Mesenchymal stem cell (in vitro differentiated cells and primary cell): ENCODE data around the gene NUP42.

Experiments
- DNase-seq: peaks from one replicate; pipeline ENCODE4 v3.0.0-alpha.2; 2013
- H2AFZ ChIP-seq: one replicate; pipeline ENCODE4 v1.6.1; 2013; ENCODE audit warnings: low read depth, mild to moderate bottlenecking, control low read depth, inconsistent platforms, low read length, moderate library complexity
- H2AK5ac ChIP-seq: 2 replicates; pipeline ENCODE4 v1.6.1; 2013; ENCODE audit warnings: low read length, moderate library complexity, mild to moderate bottlenecking, inconsistent platforms; ENCODE audit not compliant: severe bottlenecking
- H2BK120ac ChIP-seq: one replicate; pipeline ENCODE4 v1.6.1; 2013; ENCODE audit warnings: low read depth, mild to moderate bottlenecking, inconsistent platforms, low read length, moderate library complexity
- H2BK12ac ChIP-seq, 2 experiments: one replicate each; pipeline ENCODE4 v1.6.1; 2013; ENCODE audit warnings: inconsistent platforms in 2 of 2, low read length in 2 of 2, mild to moderate bottlenecking in 2 of 2, moderate library complexity in 2 of 2, control low read depth in 1 of 2
- H2BK15ac ChIP-seq: one replicate; pipeline ENCODE4 v1.6.1; 2013; ENCODE audit warnings: mild to moderate bottlenecking, low read depth, inconsistent platforms; ENCODE audit not compliant: poor library complexity, severe bottlenecking
- H2BK5ac ChIP-seq: 2 replicates; pipeline ENCODE4 v1.6.1; 2013; ENCODE audit warnings: low read depth, mild to moderate bottlenecking, low read length, control low read depth, inconsistent platforms; ENCODE audit not compliant: poor library complexity, severe bottlenecking
- H3K14ac ChIP-seq, 2 experiments: one replicate each; pipeline ENCODE4 v1.6.1; 2013; ENCODE audit warnings: inconsistent platforms in 2 of 2, low read length in 2 of 2, control low read depth in 1 of 2, mild to moderate bottlenecking in 1 of 2, moderate library complexity in 1 of 2
- H3K18ac ChIP-seq, 2 experiments: one replicate each; pipeline ENCODE4 v1.6.1; 2013; ENCODE audit warnings: inconsistent platforms in 2 of 2, low read length in 2 of 2, control low read depth in 1 of 2, low read depth in 1 of 2, mild to moderate bottlenecking in 1 of 2
- H3K23ac ChIP-seq, 2 experiments: one replicate each; pipeline ENCODE4 v1.6.1; 2013; ENCODE audit warnings: inconsistent platforms in 2 of 2, low read length in 2 of 2, mild to moderate bottlenecking in 2 of 2, moderate library complexity in 2 of 2, control low read depth in 1 of 2
- H3K27ac ChIP-seq: 2 replicates; pipeline ENCODE4 v1.5.1; 2013; ENCODE audit warnings: mild to moderate bottlenecking, moderate library complexity, low read length, control low read depth, inconsistent platforms; ENCODE audit not compliant: poor library complexity, severe bottlenecking
- H3K27me3 ChIP-seq, 2 experiments: 2 replicates each; pipeline versions ENCODE4 v1.6.1 to v1.7.0; 2013; ENCODE audit warnings: low read length in 2 of 2, mild to moderate bottlenecking in 2 of 2, moderate library complexity in 2 of 2, control low read depth in 1 of 2, inconsistent platforms in 1 of 2; ENCODE audit not compliant: control insufficient read depth in 1 of 2, insufficient read depth in 1 of 2
- H3K36me3 ChIP-seq, 2 experiments: 2 replicates each; pipeline versions ENCODE4 v1.6.1 to v1.7.0; 2013; ENCODE audit warnings: low read length in 2 of 2, control low read depth in 1 of 2, inconsistent platforms in 1 of 2, low read depth in 1 of 2, mild to moderate bottlenecking in 1 of 2; ENCODE audit not compliant: insufficient read depth in 2 of 2, control insufficient read depth in 1 of 2
- H3K4ac ChIP-seq, 2 experiments: one replicate each; pipeline ENCODE4 v1.6.1; 2013; ENCODE audit warnings: inconsistent platforms in 2 of 2, low read length in 2 of 2, mild to moderate bottlenecking in 2 of 2, moderate library complexity in 2 of 2, control low read depth in 1 of 2, low read depth in 1 of 2
- H3K4me1 ChIP-seq: 2 replicates; pipeline ENCODE4 v1.6.1; 2013; ENCODE audit warnings: low read depth, low read length, control low read depth; ENCODE audit not compliant: control insufficient read depth, insufficient read depth
- H3K4me2 ChIP-seq: 2 replicates; pipeline ENCODE4 v1.6.1; 2013; ENCODE audit warnings: low read length, mild to moderate bottlenecking, inconsistent platforms; ENCODE audit not compliant: poor library complexity, severe bottlenecking
- H3K4me3 ChIP-seq, 2 experiments: 2 replicates each; pipeline versions ENCODE4 v1.5.1 to v1.7.0; 2013; ENCODE audit warnings: low read length in 2 of 2, mild to moderate bottlenecking in 2 of 2, control low read depth in 1 of 2, low read depth in 1 of 2; ENCODE audit not compliant: insufficient read depth in 1 of 2
- H3K79me1 ChIP-seq: replicated peaks from 2 replicates; pipeline ENCODE4 v1.6.1; 2013; ENCODE audit warnings: mild to moderate bottlenecking, control low read depth, low read length, inconsistent platforms; ENCODE audit not compliant: poor library complexity, severe bottlenecking
- H3K9ac ChIP-seq: 2 replicates; pipeline ENCODE4 v1.7.0; 2013; ENCODE audit warnings: mild to moderate bottlenecking, low read length, moderate library complexity
- H3K9me3 ChIP-seq: 2 replicates; pipeline ENCODE4 v1.7.0; 2013; ENCODE audit warnings: mild to moderate bottlenecking, low read length; ENCODE audit not compliant: control insufficient read depth
- H4K8ac ChIP-seq: one replicate; pipeline ENCODE4 v1.6.1; 2013; ENCODE audit warnings: inconsistent platforms, mild to moderate bottlenecking, low read length, moderate library complexity
- H4K91ac ChIP-seq: one replicate; pipeline ENCODE4 v1.6.1; 2013; ENCODE audit warnings: mild to moderate bottlenecking, low read length, inconsistent platforms
- WGBS: methylation state at CpG from one replicate; pipeline ENCODE4 v1.1.7; 2013; ENCODE audit warnings: mixed read lengths; 5-methylcytosine and 5-hydroxymethylcytosine counted together

The NUP42 gene

GRCh38 chr7:23200331-23200730, 18.5 kb downstream of the NUP42 start:
- Histone ChIP-seq H3K18ac (no peak overlapping the region), H2BK12ac (no peak overlapping the region), H3K23ac (no peak overlapping the region), H2BK5ac (no peak overlapping the region), H3K4ac (no peak overlapping the region), H2AK5ac (no peak overlapping the region), H3K36me3 (peaks cover 9 to 50% of the 10 kb centered on the region in 2 experiments), H2AFZ (no peak overlapping the region), H4K8ac (no peak overlapping the region), H3K27ac (no peak overlapping the region), H3K4me2 (no peak overlapping the region), H3K4me3 (no peak overlapping the region), H3K9me3 (no peaks in the 10 kb centered on the region), H2BK15ac (no peak overlapping the region), H3K9ac (no peak overlapping the region), H2BK120ac (no peak overlapping the region), H3K79me1 (peaks cover 5% of the 10 kb centered on the region), H3K4me1 (no peaks in the 10 kb centered on the region), H3K27me3 (no peaks in the 10 kb centered on the region), H4K91ac (no peak overlapping the region), H3K14ac (no peak overlapping the region)
- no peak for DNase-seq
- 100% methylated on average over 2 of the region's 2 CpGs for WGBS

DNA sequence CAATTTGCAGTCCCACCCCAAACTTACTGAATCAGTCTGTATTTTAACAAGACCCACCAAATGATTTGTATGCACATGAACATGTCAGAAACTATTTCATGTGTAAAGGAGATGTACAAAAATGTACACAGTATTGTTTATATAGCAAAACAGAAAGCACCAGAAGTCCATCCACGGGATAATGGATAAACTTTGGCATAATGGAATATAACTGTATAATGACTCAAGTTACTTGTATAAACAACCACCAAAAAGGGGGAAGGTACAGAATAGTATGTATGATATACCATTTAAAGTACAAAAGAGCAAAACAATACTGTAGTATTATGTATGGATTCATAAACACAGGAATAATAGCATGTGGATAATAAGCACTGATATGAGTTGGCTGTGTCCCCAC, 22.4 kb downstream of the NUP42 start:
- no peaks in the 10 kb centered on the region for H3K27me3 ChIP-seq
- no peak overlapping the region for H3K27ac ChIP-seq
- no peak overlapping the region for H3K9ac ChIP-seq
- no peak overlapping the region for H2BK5ac ChIP-seq
- no peaks in the 10 kb centered on the region for H3K4me1 ChIP-seq
- no peak overlapping the region for H2BK12ac ChIP-seq
- peaks cover 1% of the 10 kb centered on the region for H3K79me1 ChIP-seq
- H3K4me3 ChIP-seq = no peak overlapping the region
- no CpG with 5 or more reads among the region's 1 CpG for WGBS
- H3K4me2 ChIP-seq = no peak overlapping the region
- no peak overlapping the region for H2AFZ ChIP-seq
- no peak overlapping the region for H2BK120ac ChIP-seq
- peaks cover 16 to 29% of the 10 kb centered on the region in 2 experiments for H3K36me3 ChIP-seq
- H4K91ac ChIP-seq = no peak overlapping the region
- H2BK15ac ChIP-seq = no peak overlapping the region
- H3K18ac ChIP-seq = no peak overlapping the region
- no peak overlapping the region for H2AK5ac ChIP-seq
- no peak overlapping the region for H3K14ac ChIP-seq
- no peaks in the 10 kb centered on the region for H3K9me3 ChIP-seq
- peak; percentile 21 for DNase-seq
- H4K8ac ChIP-seq = no peak overlapping the region
- no peak overlapping the region for H3K4ac ChIP-seq
- H3K23ac ChIP-seq = no peak overlapping the region

DNA sequence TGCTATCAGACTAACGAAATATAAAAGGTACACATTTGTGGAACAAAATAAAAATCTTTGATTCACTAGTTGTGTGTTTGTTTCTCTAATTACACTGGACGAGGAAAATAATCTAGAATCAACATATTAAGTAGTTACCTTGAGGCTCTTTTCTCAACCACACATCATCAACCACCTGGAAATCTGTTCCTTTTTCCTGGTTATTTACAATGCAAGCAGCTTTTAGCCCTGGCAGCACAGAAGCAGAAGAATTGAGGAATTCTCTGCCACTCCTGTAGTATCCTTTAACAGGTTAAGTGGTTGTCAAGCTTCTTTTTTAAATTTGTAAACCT, 23.7 kb downstream of the NUP42 start:
- no peak overlapping the region for H3K4ac ChIP-seq
- no peak overlapping the region for H3K23ac ChIP-seq
- no peak overlapping the region for H2BK12ac ChIP-seq
- no peak overlapping the region for H3K18ac ChIP-seq
- H3K36me3 ChIP-seq = peaks cover 11 to 16% of the 10 kb centered on the region in 2 experiments
- H3K4me1 ChIP-seq = no peaks in the 10 kb centered on the region
- H4K8ac ChIP-seq = no peak overlapping the region
- H3K4me2 ChIP-seq = no peak overlapping the region
- H2AK5ac ChIP-seq = no peak overlapping the region
- H2BK15ac ChIP-seq = no peak overlapping the region
- H2BK5ac ChIP-seq = no peak overlapping the region
- H3K79me1 ChIP-seq = no peaks in the 10 kb centered on the region
- H3K14ac ChIP-seq = no peak overlapping the region
- no peak for DNase-seq
- no peak overlapping the region for H4K91ac ChIP-seq
- no peak overlapping the region for H3K4me3 ChIP-seq
- H3K9ac ChIP-seq = peak overlapping the region; percentile 59
- no peak overlapping the region for H2AFZ ChIP-seq
- no peak overlapping the region for H3K27ac ChIP-seq
- no peaks in the 10 kb centered on the region for H3K27me3 ChIP-seq
- WGBS = 100% methylated on average over 1 of the region's 2 CpGs
- H3K9me3 ChIP-seq = no peaks in the 10 kb centered on the region
- no peak overlapping the region for H2BK120ac ChIP-seq

DNA sequence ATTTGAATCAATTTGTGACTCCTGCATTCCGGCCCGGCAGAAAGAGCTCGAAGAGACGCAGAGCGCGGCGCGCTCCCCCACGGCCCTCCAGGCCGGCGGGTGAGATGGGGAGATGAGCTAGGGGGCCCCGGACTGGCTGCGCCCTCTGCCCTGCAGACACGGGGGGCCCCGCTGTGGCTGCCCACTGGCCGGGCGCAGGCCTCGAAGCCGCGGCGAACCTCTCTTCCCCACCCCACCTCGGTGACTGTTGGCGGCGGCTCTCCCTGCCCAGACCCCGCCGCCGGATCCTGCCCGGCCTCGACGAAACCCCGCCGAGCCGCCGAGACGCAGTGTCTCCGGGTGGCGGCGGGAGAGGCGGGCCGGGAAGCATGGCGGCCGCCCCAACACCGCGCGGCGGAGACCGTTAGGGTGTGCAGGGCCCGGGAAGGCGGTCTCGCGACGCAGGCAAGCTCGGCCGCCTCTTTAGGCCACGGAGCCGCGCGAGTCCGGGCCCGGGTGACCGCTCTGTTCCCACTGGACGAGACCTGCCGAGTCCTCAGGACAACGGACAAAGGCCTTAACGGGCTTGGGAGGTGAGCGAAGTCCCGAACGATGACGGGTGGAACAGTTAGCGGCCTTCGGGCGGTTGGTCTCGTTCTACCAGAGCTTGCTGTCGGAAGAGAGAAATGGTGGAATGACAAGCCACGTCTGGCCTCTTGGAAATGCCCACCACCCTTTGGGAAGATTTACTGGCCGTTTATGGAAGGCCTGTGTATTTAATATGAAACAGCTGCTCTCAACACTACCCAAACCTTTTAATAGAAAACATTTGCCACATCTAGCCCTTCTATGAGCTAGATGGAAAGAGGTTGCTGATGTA, 24.3 kb downstream of the NUP42 start:
- no peak overlapping the region for H3K23ac ChIP-seq

More for the DNA sequence above, 24.3 kb downstream of the NUP42 start:
- no peaks in the 10 kb centered on the region for H3K9me3 ChIP-seq
- H2BK12ac ChIP-seq = no peak overlapping the region
- peaks cover 10 to 11% of the 10 kb centered on the region in 2 experiments for H3K36me3 ChIP-seq
- H3K79me1 ChIP-seq = no peaks in the 10 kb centered on the region
- H3K14ac ChIP-seq = no peak overlapping the region
- H4K8ac ChIP-seq = no peak overlapping the region
- peak overlapping the region; percentile 59 for H3K9ac ChIP-seq
- H4K91ac ChIP-seq = no peak overlapping the region
- H3K4ac ChIP-seq = no peak overlapping the region
- DNase-seq = no peak
- peaks cover 2% of the 10 kb centered on the region for H3K4me1 ChIP-seq
- no peak overlapping the region for H2BK120ac ChIP-seq
- no peak overlapping the region for H3K4me3 ChIP-seq
- no peak overlapping the region for H2AFZ ChIP-seq
- H2BK5ac ChIP-seq = no peak overlapping the region
- H2BK15ac ChIP-seq = no peak overlapping the region
- H3K18ac ChIP-seq = no peak overlapping the region
- no peaks in the 10 kb centered on the region for H3K27me3 ChIP-seq
- WGBS = 95% methylated on average over 69 of the region's 76 CpGs
- no peak overlapping the region for H3K27ac ChIP-seq
- H3K4me2 ChIP-seq = no peak overlapping the region
- no peak overlapping the region for H2AK5ac ChIP-seq
